CD14-positive monocyte (primary cell): ENCODE results near the gene RNASE12. TPM values are rescaled to one million over a fixed set of nuclear protein-coding genes. Genes with fewer than 3 reads are reported as not detected.
"Not testable (repeated sequence)": the region's sequence is repeated elsewhere in the genome, so short reads cannot be mapped to it uniquely, and the experiment has no call there.

Source experiments
- DNase-seq, 3 donors: peaks; one replicate each; pipeline ENCODE4 v3.0.0-alpha.2; 2011 to 2022
- H2AFZ ChIP-seq: 2 replicates; pipeline ENCODE4 v1.6.0; 2012; ENCODE audit warnings: mild to moderate bottlenecking, low read depth, low read length, inconsistent platforms; ENCODE audit not compliant: insufficient read depth, poor library complexity, severe bottlenecking
- H3K27ac ChIP-seq, 2 donors: 1 replicate in 1 of 2; 2 replicates in 1 of 2; pipeline ENCODE4 v1.5.1; 2012 to 2013; ENCODE audit warnings: low read length in 2 of 2, control low read depth in 1 of 2, inconsistent platforms in 1 of 2, low read depth in 1 of 2, mild to moderate bottlenecking in 1 of 2
- H3K27me3 ChIP-seq, 2 donors: one replicate each; pipeline versions ENCODE4 v1.6.0 to v1.6.1; 2011 to 2013; ENCODE audit warnings: low read length in 2 of 2; ENCODE audit not compliant: control insufficient read depth in 2 of 2, insufficient read depth in 2 of 2
- H3K36me3 ChIP-seq, 2 donors: replicated peaks in 1 of 2; 1 replicate in 1 of 2; 2 replicates in 1 of 2; pipeline versions ENCODE4 v1.5.1 to v1.6.1; 2012 to 2013; ENCODE audit warnings: low read length in 2 of 2, control low read depth in 1 of 2, inconsistent platforms in 1 of 2, mild to moderate bottlenecking in 1 of 2; ENCODE audit not compliant: insufficient read depth in 2 of 2, control insufficient read depth in 1 of 2
- H3K4me1 ChIP-seq, 2 donors: 1 replicate in 1 of 2; 2 replicates in 1 of 2; pipeline versions ENCODE4 v1.5.1 to v1.6.1; 2012 to 2013; ENCODE audit warnings: low read length in 2 of 2, control low read depth in 1 of 2, inconsistent platforms in 1 of 2, mild to moderate bottlenecking in 1 of 2, moderate library complexity in 1 of 2; ENCODE audit not compliant: insufficient read depth in 2 of 2, control insufficient read depth in 1 of 2
- H3K4me2 ChIP-seq: replicated peaks from 2 replicates; pipeline ENCODE3; 2012; ENCODE audit warnings: low read length, moderate library complexity, mild to moderate bottlenecking; ENCODE audit not compliant: poor library complexity, severe bottlenecking; ENCODE audit errors: extremely low read depth
- H3K4me3 ChIP-seq, 3 experiments: fragments of 200-600 bp in 1 of 3; sonication (generic) in 1 of 3; replicated peaks in 1 of 3; 1 replicate in 2 of 3; 2 replicates in 1 of 3; pipeline ENCODE4 v1.5.1; 2011 to 2013; ENCODE audit warnings: low read length in 3 of 3, mild to moderate bottlenecking in 3 of 3, control low read depth in 2 of 3, low read depth in 2 of 3, inconsistent platforms in 1 of 3, moderate library complexity in 1 of 3
- H3K79me2 ChIP-seq: 2 replicates; pipeline ENCODE4 v1.6.0; 2012; ENCODE audit warnings: mild to moderate bottlenecking, control low read depth, inconsistent platforms, low read length, moderate library complexity; ENCODE audit not compliant: insufficient read depth
- H3K9ac ChIP-seq: 2 replicates; pipeline ENCODE4 v1.6.0; 2017; ENCODE audit warnings: low read length, mild to moderate bottlenecking; ENCODE audit not compliant: insufficient read depth, poor library complexity, severe bottlenecking
- H3K9me3 ChIP-seq, 2 donors: replicated peaks in 1 of 2; 1 replicate in 1 of 2; 2 replicates in 1 of 2; pipeline versions ENCODE4 v1.5.1 to v1.6.1; 2012 to 2013; ENCODE audit warnings: low read length in 2 of 2, control low read depth in 1 of 2; ENCODE audit not compliant: control insufficient read depth in 1 of 2, insufficient read depth in 1 of 2
- H4K20me1 ChIP-seq: 2 replicates; pipeline ENCODE4 v1.6.0; 2012; ENCODE audit warnings: mild to moderate bottlenecking, low read length, control low read depth, moderate library complexity; ENCODE audit not compliant: insufficient read depth
- H3K27ac Mint-ChIP-seq, 7 donors: one replicate each; pipeline ENCODE4 v1.8.0; 2020; ENCODE audit warnings: mild to moderate bottlenecking in 7 of 7, mixed read lengths in 7 of 7, moderate library complexity in 6 of 7, inconsistent platforms in 2 of 7
- H3K27me3 Mint-ChIP-seq, 3 donors: one replicate each; pipeline ENCODE4 v1.8.0; 2021 to 2022; ENCODE audit warnings: low read depth in 3 of 3, mild to moderate bottlenecking in 3 of 3, mixed read lengths in 3 of 3, moderate library complexity in 3 of 3, inconsistent platforms in 1 of 3
- H3K36me3 Mint-ChIP-seq, 2 donors: one replicate each; pipeline ENCODE4 v1.8.0; 2020; ENCODE audit warnings: mixed read lengths in 2 of 2, inconsistent platforms in 1 of 2, mild to moderate bottlenecking in 1 of 2
- H3K4me1 Mint-ChIP-seq: one replicate; pipeline ENCODE4 v1.8.0; 2020; ENCODE audit warnings: mild to moderate bottlenecking, mixed read lengths
- H3K4me3 Mint-ChIP-seq, 2 donors: one replicate each; pipeline ENCODE4 v1.8.0; 2020; ENCODE audit warnings: mild to moderate bottlenecking in 2 of 2, mixed read lengths in 2 of 2, moderate library complexity in 1 of 2
- H3K9me3 Mint-ChIP-seq, 7 donors: one replicate each; pipeline ENCODE4 v1.8.0; 2020 to 2022; ENCODE audit warnings: mixed read lengths in 7 of 7, mild to moderate bottlenecking in 6 of 7, moderate library complexity in 6 of 7, inconsistent platforms in 2 of 7
- WGBS: methylation state at CpG from one replicate; pipeline ENCODE4 v1.1.5; 2013; ENCODE audit warnings: missing lambda C conversion rate; ENCODE audit not compliant: insufficient coverage; 5-methylcytosine and 5-hydroxymethylcytosine counted together
- intact Hi-C, 2 donors: fragments of 100-400 bp; cut with micrococcal nuclease; formaldehyde crosslinking; loops; one replicate each; pipeline versions ENCODE4 v1.15.0 to v1.15.1; 2023
- polyA plus RNA-seq, 3 donors: library from polyadenylated mRNA; depleted of rRNA in 1 of 3; unstranded in 2 of 3; stranded (reverse) in 1 of 3; fragments of 300-500 nt in 2 of 3; fragments of >200 nt in 1 of 3; fragmentation: Illumina TruSeq in 2 of 3; gene quantifications; 1 replicate in 2 of 3; 2 replicates in 1 of 3; pipeline ENCODE4 v1.2.3, GENCODE V29; 2012 to 2021
- TF ChIP-seq, protein P1 (sequence below): fragments of 200-600 bp; IDR thresholded peaks from one replicate; pipeline ENCODE4 v1.8.0; 2022; ENCODE audit warnings: antibody characterized with exemption, mild to moderate bottlenecking

The RNASE12 gene
- polyA plus RNA-seq, 3 donors = not detected

DNA sequence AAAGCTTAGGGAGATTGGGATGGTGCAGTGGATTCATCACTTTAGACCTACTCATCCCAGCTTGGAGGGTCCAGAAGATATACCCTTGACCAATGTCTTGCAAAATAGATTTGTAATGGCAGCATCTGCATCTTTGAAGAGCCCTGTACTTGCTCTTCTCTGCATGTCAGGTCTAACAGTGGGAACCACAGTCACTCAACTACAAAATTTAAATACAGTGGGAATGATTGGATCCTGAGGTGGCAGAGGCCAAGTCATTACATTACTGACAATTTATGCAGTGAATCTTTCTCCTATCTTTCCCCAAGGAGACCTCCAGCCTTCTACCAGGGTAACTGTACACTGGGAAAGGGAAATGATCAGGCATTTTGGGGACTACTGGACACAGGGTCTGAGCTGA is 22.1 kb downstream of the RNASE12 start:
- Mint-ChIP-seq H3K4me1 (peaks cover 7% of the 10 kb centered on the region), H3K36me3 (no peaks in the 10 kb centered on the region)
- no peaks in the 10 kb centered on the region for H3K4me1 ChIP-seq

DNA sequence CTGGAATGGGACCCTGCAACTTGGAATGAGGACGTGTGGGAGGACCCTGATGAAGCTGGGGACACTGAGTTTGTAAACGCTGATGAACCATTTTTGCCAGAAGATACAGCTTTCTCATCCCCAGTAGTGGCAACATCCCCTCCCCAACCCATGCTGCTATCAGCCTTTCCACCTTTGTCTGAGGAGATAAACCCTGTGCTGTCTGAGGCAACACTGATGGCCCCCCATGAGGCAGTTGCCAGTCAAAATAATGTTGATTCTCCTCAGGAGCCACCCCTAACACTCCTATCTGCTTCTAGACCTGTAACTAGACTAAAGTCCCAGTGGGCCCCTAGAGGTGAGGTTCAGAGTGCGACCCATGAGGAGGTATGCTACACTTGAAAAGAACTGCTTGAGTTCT is 22.8 kb downstream of the RNASE12 start:
- intact Hi-C loops = no loop called here
- no peaks in the 10 kb centered on the region for H3K4me1 ChIP-seq
- peaks cover 8 to 23% (median 19%) of the 10 kb centered on the region in 7 donors for H3K9me3 Mint-ChIP-seq
- no peak overlapping the region for H2AFZ ChIP-seq
- H3K36me3 Mint-ChIP-seq = no peaks in the 10 kb centered on the region
- H3K36me3 ChIP-seq = no peaks in the 10 kb centered on the region
- H3K4me1 Mint-ChIP-seq = peaks cover 7% of the 10 kb centered on the region
- no peak overlapping the region for H3K4me3 ChIP-seq
- no peak overlapping the region for H3K4me2 ChIP-seq
- H3K27me3 Mint-ChIP-seq = peaks cover 0 to 2% (median 0%) of the 10 kb centered on the region in 3 donors
- no peaks in the 10 kb centered on the region for H3K79me2 ChIP-seq
- no peak overlapping the region for H3K27ac ChIP-seq
- DNase-seq = no peak
- H4K20me1 ChIP-seq = no peaks in the 10 kb centered on the region
- no peak overlapping the region for H3K9ac ChIP-seq
- H3K4me3 Mint-ChIP-seq = no peak overlapping the region
- no peak overlapping the region for H3K27ac Mint-ChIP-seq
- H3K27me3 ChIP-seq = no peaks in the 10 kb centered on the region
- WGBS = 80% methylated on average over 1 of the region's 3 CpGs
- peaks cover 12 to 16% of the 10 kb centered on the region in 2 donors for H3K9me3 ChIP-seq
- TF ChIP-seq, protein P1, sequence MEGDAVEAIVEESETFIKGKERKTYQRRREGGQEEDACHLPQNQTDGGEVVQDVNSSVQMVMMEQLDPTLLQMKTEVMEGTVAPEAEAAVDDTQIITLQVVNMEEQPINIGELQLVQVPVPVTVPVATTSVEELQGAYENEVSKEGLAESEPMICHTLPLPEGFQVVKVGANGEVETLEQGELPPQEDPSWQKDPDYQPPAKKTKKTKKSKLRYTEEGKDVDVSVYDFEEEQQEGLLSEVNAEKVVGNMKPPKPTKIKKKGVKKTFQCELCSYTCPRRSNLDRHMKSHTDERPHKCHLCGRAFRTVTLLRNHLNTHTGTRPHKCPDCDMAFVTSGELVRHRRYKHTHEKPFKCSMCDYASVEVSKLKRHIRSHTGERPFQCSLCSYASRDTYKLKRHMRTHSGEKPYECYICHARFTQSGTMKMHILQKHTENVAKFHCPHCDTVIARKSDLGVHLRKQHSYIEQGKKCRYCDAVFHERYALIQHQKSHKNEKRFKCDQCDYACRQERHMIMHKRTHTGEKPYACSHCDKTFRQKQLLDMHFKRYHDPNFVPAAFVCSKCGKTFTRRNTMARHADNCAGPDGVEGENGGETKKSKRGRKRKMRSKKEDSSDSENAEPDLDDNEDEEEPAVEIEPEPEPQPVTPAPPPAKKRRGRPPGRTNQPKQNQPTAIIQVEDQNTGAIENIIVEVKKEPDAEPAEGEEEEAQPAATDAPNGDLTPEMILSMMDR = no peak

More for the DNA sequence above, 22.1 kb downstream of the RNASE12 start:
- H3K9me3 ChIP-seq = peaks cover 12 to 16% of the 10 kb centered on the region in 2 donors
- no peaks in the 10 kb centered on the region for H3K36me3 ChIP-seq
- no peak overlapping the region for H3K27ac Mint-ChIP-seq
- no peaks in the 10 kb centered on the region for H3K27me3 ChIP-seq
- no peak overlapping the region for H3K4me3 ChIP-seq
- H3K9ac ChIP-seq = no peak overlapping the region
- intact Hi-C loops = no loop called here
- H3K27me3 Mint-ChIP-seq = peaks cover 0 to 2% (median 0%) of the 10 kb centered on the region in 3 donors
- H4K20me1 ChIP-seq = no peaks in the 10 kb centered on the region
- no peaks in the 10 kb centered on the region for H3K79me2 ChIP-seq
- H3K4me3 Mint-ChIP-seq = no peak overlapping the region
- TF ChIP-seq, protein P1 = no peak
- no peak overlapping the region for H2AFZ ChIP-seq
- H3K4me2 ChIP-seq = no peak overlapping the region
- peaks cover 8 to 23% (median 19%) of the 10 kb centered on the region in 7 donors for H3K9me3 Mint-ChIP-seq
- DNase-seq = no peak
- no peak overlapping the region for H3K27ac ChIP-seq

DNA sequence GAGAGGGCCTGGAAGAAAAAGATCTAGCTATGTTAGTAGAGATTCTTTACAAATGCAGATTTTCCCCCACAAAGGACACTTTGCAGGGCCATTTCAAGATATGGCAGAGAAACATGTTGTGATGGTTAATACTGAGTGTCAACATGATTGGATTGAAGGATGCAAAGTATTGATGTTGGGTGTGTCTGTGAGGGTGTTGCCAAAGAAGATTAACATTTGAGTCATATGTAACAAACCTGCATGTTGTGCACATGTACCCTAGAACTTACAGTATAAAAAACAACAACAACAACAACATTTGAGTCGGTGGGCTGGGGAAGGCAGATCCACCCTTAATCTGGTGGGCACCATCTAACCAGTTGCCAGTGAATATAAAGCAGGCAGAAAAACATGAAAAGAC is 24.0 kb downstream of the RNASE12 start:
- intact Hi-C loops, H3K4me3 Mint-ChIP-seq, H3K4me3 ChIP-seq, H3K27ac Mint-ChIP-seq, H3K79me2 ChIP-seq, H3K9ac ChIP-seq, H4K20me1 ChIP-seq, DNase-seq, H3K36me3 ChIP-seq, H2AFZ ChIP-seq, H3K36me3 Mint-ChIP-seq, H3K4me1 Mint-ChIP-seq, H3K27me3 ChIP-seq, H3K27ac ChIP-seq, H3K4me1 ChIP-seq, H3K27me3 Mint-ChIP-seq, H3K4me2 ChIP-seq: not testable (repeated sequence)
- peaks cover 8 to 21% (median 19%) of the 10 kb centered on the region in 7 donors for H3K9me3 Mint-ChIP-seq
- H3K9me3 ChIP-seq = peaks cover 12 to 16% of the 10 kb centered on the region in 2 donors
- WGBS = 86% methylated on average over 1 of the region's 1 CpG
